Prostate gland (tissue), 2 donors: ENCODE measurements around the gene ASPSCR1.
"Not testable (repeated sequence)": the region's sequence is repeated elsewhere in the genome, so short reads cannot be mapped to it uniquely, and the experiment has no call there.

Experiments
- POLR2AphosphoS5 ChIP-seq: sonication (generic); formaldehyde crosslinking; IDR thresholded peaks from one replicate; pipeline ENCODE4 v1.6.1; 2017; ENCODE audit warnings: antibody characterized with exemption
- TF ChIP-seq, protein P1 (sequence below), 4 experiments: fragments of 200-600 bp in 2 of 4; fragments of 450-650 bp in 2 of 4; sonication (generic) in 2 of 4; IDR thresholded peaks; 1 replicate in 3 of 4; 2 replicates in 1 of 4; pipeline ENCODE4 v1.5.1; 2016 to 2019; ENCODE audit warnings: antibody characterized with exemption in 4 of 4, mild to moderate bottlenecking in 2 of 4, moderate library complexity in 2 of 4

DNA sequence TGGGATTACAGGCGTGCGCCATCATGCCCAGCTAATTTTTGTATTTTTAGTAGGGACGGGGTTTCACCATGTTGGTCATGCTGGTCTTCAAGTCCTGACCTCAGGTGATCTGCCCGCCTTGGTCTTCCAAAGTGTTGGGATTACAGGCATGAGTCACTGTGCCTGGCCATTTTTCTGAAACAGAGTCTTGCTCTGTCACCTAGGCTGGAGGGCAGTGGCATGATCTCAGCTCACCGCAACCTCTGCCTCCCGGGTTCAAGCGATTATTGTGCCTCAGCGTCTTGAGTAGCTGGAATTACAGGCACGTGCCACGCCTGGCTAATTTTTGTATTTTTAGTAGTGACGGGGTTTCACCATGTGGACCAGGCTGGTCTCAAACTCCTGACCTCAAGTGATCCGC is 4.1 kb downstream of the ASPSCR1 start:
- TF ChIP-seq, protein P1, sequence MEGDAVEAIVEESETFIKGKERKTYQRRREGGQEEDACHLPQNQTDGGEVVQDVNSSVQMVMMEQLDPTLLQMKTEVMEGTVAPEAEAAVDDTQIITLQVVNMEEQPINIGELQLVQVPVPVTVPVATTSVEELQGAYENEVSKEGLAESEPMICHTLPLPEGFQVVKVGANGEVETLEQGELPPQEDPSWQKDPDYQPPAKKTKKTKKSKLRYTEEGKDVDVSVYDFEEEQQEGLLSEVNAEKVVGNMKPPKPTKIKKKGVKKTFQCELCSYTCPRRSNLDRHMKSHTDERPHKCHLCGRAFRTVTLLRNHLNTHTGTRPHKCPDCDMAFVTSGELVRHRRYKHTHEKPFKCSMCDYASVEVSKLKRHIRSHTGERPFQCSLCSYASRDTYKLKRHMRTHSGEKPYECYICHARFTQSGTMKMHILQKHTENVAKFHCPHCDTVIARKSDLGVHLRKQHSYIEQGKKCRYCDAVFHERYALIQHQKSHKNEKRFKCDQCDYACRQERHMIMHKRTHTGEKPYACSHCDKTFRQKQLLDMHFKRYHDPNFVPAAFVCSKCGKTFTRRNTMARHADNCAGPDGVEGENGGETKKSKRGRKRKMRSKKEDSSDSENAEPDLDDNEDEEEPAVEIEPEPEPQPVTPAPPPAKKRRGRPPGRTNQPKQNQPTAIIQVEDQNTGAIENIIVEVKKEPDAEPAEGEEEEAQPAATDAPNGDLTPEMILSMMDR (IDR thresholded peaks at IDR 0.05), result not testable (repeated sequence)
- not testable (repeated sequence) for TF ChIP-seq POLR2AphosphoS5
